Measurements from ENCODE around the gene TTLL10. TPM values are rescaled to one million over a fixed set of nuclear protein-coding genes. Genes with fewer than 3 reads are reported as not detected.

The TTLL10 gene
- total RNA-seq, 1 experiment from 2014 or later = 0.29 TPM

DNA sequence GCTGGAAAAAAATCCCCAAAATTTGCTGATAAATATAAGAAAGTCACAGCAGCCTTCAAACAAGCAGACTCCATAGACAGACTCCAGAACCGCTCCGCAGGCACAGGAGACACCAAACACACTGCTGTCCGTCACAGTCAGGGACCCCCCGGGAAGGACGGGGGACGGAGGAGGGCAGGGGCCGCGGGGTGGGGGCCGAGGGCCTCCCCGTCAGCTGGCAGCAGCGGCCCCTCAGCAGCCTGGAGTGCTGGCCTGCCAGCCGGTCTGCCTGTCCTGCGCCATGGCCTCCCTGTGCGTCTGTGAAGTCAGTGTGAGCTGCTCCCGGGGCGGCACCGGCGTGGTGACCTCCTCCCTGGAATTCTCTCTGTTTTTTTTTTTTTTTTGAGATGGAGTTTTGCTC lies 47.7 kb upstream of the TTLL10 start:
- ChIA-PET CTCF (interaction anchor here (1.0 kb wide), 1 partner anchor 166 kb away, joined by 3 read pairs; no protein-coding TSS in a partner anchor), POLR2A (interaction anchor here (0.5 to 2.2 kb wide), 10 partner anchors 8 to 148 kb away, joined by 3 to 15 read pairs (median 5); partner anchors contain the start of gene UBE2J2)
- Histone ChIP-seq H3K27me3 (replicated peaks; ENCODE audit: control insufficient read depth, insufficient read depth, low read length) (no peaks in the 10 kb centered on the region), H3K4me1 (peaks cover 56% of the 10 kb centered on the region), H3K36me3 (ENCODE audit: control insufficient read depth, insufficient read depth, low read length) (no peaks in the 10 kb centered on the region), H3K9me3 (no peaks in the 10 kb centered on the region), H3K4me3 (ENCODE audit: low read depth, low read length) (no peak overlapping the region)
- Mint-ChIP-seq H3K4me1 (ENCODE audit: low read depth, unreplicated experiment) (peaks cover 16% of the 10 kb centered on the region), H3K27ac (ENCODE audit: unreplicated experiment) (peak overlapping the region; percentile 96), H3K27me3 (ENCODE audit: insufficient read depth, unreplicated experiment) (no peaks in the 10 kb centered on the region), H3K9me3 (ENCODE audit: unreplicated experiment) (no peaks in the 10 kb centered on the region), H3K36me3 (ENCODE audit: insufficient read depth, unreplicated experiment) (peaks cover 16% of the 10 kb centered on the region), H3K4me3 (ENCODE audit: unreplicated experiment) (peak overlapping the region; percentile 69)
- no peak for DNase-seq
- BruUV-seq (replicated peaks) = no TSS peak
- intact Hi-C loops (cut with micrococcal nuclease; ENCODE audit: unreplicated experiment) = loop anchor here (2.0 kb wide), 1 partner anchor 37 kb away; no protein-coding TSS in a partner anchor
- TF ChIP-seq, protein P1, sequence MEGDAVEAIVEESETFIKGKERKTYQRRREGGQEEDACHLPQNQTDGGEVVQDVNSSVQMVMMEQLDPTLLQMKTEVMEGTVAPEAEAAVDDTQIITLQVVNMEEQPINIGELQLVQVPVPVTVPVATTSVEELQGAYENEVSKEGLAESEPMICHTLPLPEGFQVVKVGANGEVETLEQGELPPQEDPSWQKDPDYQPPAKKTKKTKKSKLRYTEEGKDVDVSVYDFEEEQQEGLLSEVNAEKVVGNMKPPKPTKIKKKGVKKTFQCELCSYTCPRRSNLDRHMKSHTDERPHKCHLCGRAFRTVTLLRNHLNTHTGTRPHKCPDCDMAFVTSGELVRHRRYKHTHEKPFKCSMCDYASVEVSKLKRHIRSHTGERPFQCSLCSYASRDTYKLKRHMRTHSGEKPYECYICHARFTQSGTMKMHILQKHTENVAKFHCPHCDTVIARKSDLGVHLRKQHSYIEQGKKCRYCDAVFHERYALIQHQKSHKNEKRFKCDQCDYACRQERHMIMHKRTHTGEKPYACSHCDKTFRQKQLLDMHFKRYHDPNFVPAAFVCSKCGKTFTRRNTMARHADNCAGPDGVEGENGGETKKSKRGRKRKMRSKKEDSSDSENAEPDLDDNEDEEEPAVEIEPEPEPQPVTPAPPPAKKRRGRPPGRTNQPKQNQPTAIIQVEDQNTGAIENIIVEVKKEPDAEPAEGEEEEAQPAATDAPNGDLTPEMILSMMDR (IDR thresholded peaks at IDR 0.05; ENCODE audit: insufficient read depth in 1 of 2, low read depth in 1 of 2, low read length in 1 of 2, severe bottlenecking in 1 of 2, unreplicated experiment in 1 of 2) = no peak

DNA sequence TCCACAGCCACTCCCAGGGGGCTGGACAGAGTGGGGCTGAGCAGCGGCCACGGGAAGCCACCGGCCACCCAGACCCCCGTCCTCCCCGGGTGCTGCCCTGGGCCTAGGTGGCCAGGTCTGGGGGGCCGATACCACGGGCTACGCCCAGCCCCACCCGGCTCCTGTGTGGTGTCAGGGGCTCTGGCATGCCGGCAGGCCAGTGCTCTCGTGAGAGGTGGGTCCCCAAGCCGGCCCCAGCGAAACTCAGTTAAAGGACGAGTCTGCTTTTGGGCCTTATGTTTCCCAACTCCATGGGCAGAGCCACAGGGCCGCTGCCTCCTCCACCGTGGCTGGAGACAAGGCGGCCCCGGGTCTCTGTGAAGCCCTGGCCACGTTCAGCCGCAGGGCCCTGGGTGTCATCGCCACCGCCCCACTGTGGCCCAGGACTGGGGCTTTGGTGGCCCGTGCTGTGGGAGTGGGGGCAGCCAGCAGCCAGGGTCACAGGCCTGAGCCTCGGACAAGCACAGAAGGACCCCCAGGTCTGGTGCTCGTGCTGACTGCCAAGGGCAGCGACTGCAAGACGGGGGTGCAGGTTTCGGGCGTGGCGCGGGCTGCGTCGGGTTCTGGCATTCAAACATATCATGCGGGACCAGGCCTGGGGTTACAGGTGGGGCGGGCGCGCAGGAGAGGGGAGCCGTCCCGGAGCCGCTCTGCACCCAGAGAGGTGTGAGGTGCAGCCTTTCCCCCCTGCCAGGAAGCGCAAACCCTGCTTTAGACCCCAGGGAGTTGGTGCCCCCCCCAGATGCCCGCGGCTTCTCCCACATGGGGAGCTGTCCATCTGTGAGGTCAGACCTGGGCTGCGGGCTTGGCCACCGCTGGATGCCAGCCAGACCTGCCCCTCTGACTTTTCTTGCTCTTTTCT lies 45.9 kb upstream of the TTLL10 start:
- BruUV-seq (replicated peaks) = no TSS peak
- no peak for DNase-seq
- intact Hi-C loops (cut with micrococcal nuclease; ENCODE audit: unreplicated experiment) = no loop called here
- H3K9me3 ChIP-seq = no peaks in the 10 kb centered on the region
- no peaks in the 10 kb centered on the region for H3K36me3 ChIP-seq (ENCODE audit: control insufficient read depth, insufficient read depth, low read length)
- no peaks in the 10 kb centered on the region for H3K27me3 ChIP-seq (replicated peaks; ENCODE audit: control insufficient read depth, insufficient read depth, low read length)
- Mint-ChIP-seq H3K4me1 (ENCODE audit: low read depth, unreplicated experiment) (peaks cover 16% of the 10 kb centered on the region), H3K4me3 (ENCODE audit: unreplicated experiment) (peak overlapping the region; percentile 68), H3K9me3 (ENCODE audit: unreplicated experiment) (no peaks in the 10 kb centered on the region), H3K36me3 (ENCODE audit: insufficient read depth, unreplicated experiment) (peaks cover 16% of the 10 kb centered on the region), H3K27ac (ENCODE audit: unreplicated experiment) (peak overlapping the region; percentile 80), H3K27me3 (ENCODE audit: insufficient read depth, unreplicated experiment) (no peaks in the 10 kb centered on the region)
- TF ChIP-seq, protein P1 (IDR thresholded peaks at IDR 0.05; ENCODE audit: insufficient read depth in 1 of 2, low read depth in 1 of 2, low read length in 1 of 2, severe bottlenecking in 1 of 2, unreplicated experiment in 1 of 2) = no peak
- peak overlapping the region; percentile 30 for H3K4me3 ChIP-seq (ENCODE audit: low read depth, low read length)
- CTCF ChIA-PET = no interaction called here
- POLR2A ChIA-PET = interaction anchor here (0.8 kb wide), 1 partner anchor 35 kb away, joined by 3 read pairs; no protein-coding TSS in a partner anchor
- H3K4me1 ChIP-seq = peaks cover 54% of the 10 kb centered on the region

DNA sequence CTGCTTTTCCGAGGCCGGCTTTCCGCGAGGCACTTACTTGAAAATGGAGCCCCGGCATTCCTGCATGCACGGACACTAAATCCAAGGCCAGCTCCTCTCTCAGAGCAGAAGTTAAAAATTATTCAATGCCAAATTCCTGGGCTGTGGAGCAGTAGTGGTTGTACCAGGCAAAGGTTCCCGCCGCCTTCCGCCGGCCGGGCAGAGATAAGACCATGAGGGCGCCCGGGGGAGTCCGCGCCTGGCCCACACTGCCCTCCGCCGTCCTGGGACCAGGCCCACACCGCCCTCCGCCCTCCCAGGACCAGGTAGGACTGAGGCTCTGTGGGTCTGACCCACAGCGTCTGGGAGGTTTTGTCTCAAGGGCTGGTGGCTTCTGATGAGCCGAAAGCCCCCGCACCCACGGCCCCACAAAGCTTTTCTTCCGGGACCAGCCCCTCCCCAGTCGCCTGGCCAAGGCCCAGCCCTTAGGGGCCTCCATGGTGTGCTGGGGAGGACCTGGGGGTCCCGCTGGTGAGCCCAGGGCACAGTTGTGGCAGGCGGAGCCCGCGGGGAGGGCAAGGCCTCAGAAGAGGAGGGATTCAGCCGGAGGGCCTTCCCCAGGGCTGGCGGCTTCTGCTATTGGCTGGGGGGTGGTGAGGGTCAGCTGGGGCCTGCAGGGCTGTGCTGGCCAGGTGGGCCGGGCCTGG lies 45.1 kb upstream of the TTLL10 start:
- no peaks in the 10 kb centered on the region for H3K9me3 Mint-ChIP-seq (ENCODE audit: unreplicated experiment)
- ChIA-PET CTCF (no interaction called here), POLR2A (interaction anchor here (0.8 kb wide), 1 partner anchor 34 kb away, joined by 3 read pairs; no protein-coding TSS in a partner anchor)
- no peaks in the 10 kb centered on the region for H3K27me3 Mint-ChIP-seq (ENCODE audit: insufficient read depth, unreplicated experiment)
- peaks cover 12% of the 10 kb centered on the region for H3K36me3 Mint-ChIP-seq (ENCODE audit: insufficient read depth, unreplicated experiment)
- Histone ChIP-seq H3K27me3 (replicated peaks; ENCODE audit: control insufficient read depth, insufficient read depth, low read length) (no peaks in the 10 kb centered on the region), H3K36me3 (ENCODE audit: control insufficient read depth, insufficient read depth, low read length) (no peaks in the 10 kb centered on the region), H3K4me1 (peaks cover 48% of the 10 kb centered on the region), H3K9me3 (no peaks in the 10 kb centered on the region), H3K4me3 (ENCODE audit: low read depth, low read length) (peak overlapping the region; percentile 30)
- H3K27ac Mint-ChIP-seq (ENCODE audit: unreplicated experiment) = peak overlapping the region; percentile 80
- TSS peak; percentile 24 for BruUV-seq (replicated peaks)
- intact Hi-C loops (cut with micrococcal nuclease; ENCODE audit: unreplicated experiment) = no loop called here
- peak overlapping the region; percentile 68 for H3K4me3 Mint-ChIP-seq (ENCODE audit: unreplicated experiment)
- TF ChIP-seq, protein P1 (IDR thresholded peaks at IDR 0.05; ENCODE audit: insufficient read depth in 1 of 2, low read depth in 1 of 2, low read length in 1 of 2, severe bottlenecking in 1 of 2, unreplicated experiment in 1 of 2) = no peak
- peaks cover 12% of the 10 kb centered on the region for H3K4me1 Mint-ChIP-seq (ENCODE audit: low read depth, unreplicated experiment)
- DNase-seq = peak; percentile 35 to 58

Measured in Caco-2 (cell line).